AG09309 (cell line): ENCODE measurements around the gene PITPNC1.

Source experiments
- DNase-seq: peaks from one replicate; pipeline ENCODE4 v3.0.0-alpha.2; 2010; ENCODE audit warnings: low read depth
- H3K4me3 ChIP-seq: 2 replicates; pipeline ENCODE4 v1.5.1; 2011; ENCODE audit warnings: mild to moderate bottlenecking, low read depth, low read length, moderate library complexity; ENCODE audit not compliant: control insufficient read depth
- CTCF ChIP-seq: IDR thresholded peaks from 2 replicates; pipeline ENCODE4 v1.5.1; 2011; ENCODE audit warnings: mild to moderate bottlenecking, low read depth, low read length, inconsistent platforms; ENCODE audit not compliant: insufficient read depth, control insufficient read depth; ENCODE audit errors: missing control alignments

Gene PITPNC1

DNA sequence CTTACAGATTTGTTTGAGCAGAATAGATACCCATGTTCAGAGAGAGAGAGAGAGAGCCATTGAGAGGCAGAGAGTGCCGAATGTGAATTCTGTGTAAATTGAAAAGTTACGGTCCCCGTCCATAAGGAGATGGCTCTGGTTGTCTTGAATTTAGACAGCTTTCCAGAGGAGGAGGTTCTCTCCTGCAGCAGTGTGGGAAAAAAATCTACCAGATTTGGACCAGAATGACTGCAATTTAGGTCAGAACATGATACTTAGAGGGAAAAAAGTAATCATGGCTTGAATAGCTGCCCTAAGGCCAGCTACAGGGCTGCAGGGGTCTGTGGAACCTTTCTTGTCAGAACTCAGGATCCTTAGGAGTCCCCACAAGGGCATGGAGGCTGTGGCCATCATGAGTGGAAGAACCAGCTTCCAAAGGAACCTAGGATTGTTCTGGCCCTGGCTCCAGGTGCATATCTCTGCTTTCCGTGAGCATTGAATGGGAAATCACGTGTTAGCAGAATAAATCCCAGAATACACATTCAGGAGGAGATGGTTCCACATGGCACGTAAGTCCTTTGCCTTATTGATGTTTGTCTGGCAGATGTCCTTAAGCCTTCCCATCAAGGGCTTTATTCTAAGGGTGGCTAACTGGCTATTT lies 13.0 kb downstream of the PITPNC1 start:
- H3K4me3 ChIP-seq = no peak overlapping the region
- TF ChIP-seq CTCF = no peak
- DNase-seq = no peak

- TF ChIP-seq CTCF = no peak
- DNase-seq = peak; percentile 96
- no peak overlapping the region for H3K4me3 ChIP-seq
Observed at GRCh38 chr17:67390646-67391361, 13.7 kb downstream of the PITPNC1 start.

DNA sequence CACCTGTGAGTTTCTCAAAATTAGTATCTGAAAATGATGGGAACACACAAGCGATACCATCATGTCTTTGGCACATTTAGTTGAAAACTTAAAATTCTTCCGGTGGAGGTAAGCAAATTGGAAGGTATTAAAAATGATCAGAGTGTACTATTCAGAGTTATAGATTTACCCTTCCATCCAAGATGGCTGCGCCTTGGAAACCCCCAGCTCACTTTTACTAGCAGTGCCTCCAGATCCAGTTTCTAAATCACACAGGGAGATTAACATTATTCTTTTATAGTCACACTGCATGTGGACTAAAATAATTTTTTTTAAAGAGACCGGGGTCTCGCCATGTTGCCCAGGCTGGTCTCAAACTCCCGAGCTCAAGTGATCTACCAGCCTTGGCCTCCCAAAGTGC lies 15.0 kb downstream of the PITPNC1 start:
- DNase-seq = no peak
- TF ChIP-seq CTCF = no peak

GRCh38 chr17:67393809-67394397 lies 16.8 kb downstream of the PITPNC1 start:
- H3K4me3 ChIP-seq = no peak overlapping the region
- no peak for DNase-seq
- no peak for TF ChIP-seq CTCF

More for the DNA sequence above, 15.0 kb downstream of the PITPNC1 start:
- no peak overlapping the region for H3K4me3 ChIP-seq

DNA sequence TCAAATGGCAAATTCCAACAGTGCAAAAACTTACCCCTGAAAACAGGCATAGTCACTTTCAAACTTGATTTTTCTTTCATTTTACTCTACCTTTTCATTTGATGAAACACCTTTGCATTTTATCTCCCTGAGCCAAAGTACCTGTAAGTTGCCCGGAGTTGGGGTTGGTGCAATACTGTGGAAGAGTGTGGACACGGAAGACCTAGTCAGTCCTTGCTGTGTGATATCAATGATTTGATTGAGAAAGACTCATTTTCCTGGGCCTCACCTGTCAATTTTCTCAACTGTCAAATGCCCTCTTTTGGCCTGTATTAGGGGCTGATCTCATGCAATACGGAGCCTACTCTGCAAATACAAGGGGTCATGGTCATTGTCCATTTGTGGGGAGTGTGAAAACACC lies 22.6 kb downstream of the PITPNC1 start:
- no peak overlapping the region for H3K4me3 ChIP-seq
- no peak for DNase-seq
- no peak for TF ChIP-seq CTCF

- H3K4me3 ChIP-seq = no peak overlapping the region
- DNase-seq = no peak
- TF ChIP-seq CTCF = no peak
Observed at GRCh38 chr17:67400193-67400592, 23.1 kb downstream of the PITPNC1 start.
